A673 (cell line): ENCODE measurements around the gene AFAP1.

ENCODE experiments used
- CTCF ChIP-seq: fragments of 300-800, 200-600 bp; sonication (generic); conservative IDR thresholded peaks from 2 replicates; pipeline ENCODE4 v1.5.1; 2017; ENCODE audit warnings: low read depth, mild to moderate bottlenecking, antibody characterized with exemption, low read length, moderate library complexity, mixed read lengths
- EZH2 ChIP-seq: fragments of 200-600 bp; sonication (generic); IDR thresholded peaks from 2 replicates; pipeline ENCODE4 v1.6.1; 2017; ENCODE audit warnings: borderline replicate concordance, low read depth, mild to moderate bottlenecking, mixed read lengths, antibody characterized with exemption, low read length; ENCODE audit not compliant: poor library complexity, severe bottlenecking

- TF ChIP-seq EZH2: no peak
- no peak for TF ChIP-seq CTCF
Measured at GRCh38 chr4:7726665-7727413, 212.8 kb downstream of the AFAP1 start.
